SK-N-SH (cell line): Measurements from ENCODE around the gene ANKS4B.

Source experiments
- EP300 ChIP-seq, 2 experiments: IDR thresholded peaks; 2 replicates each; pipeline versions ENCODE4 v1.4.0 to v1.6.1; 2012; ENCODE audit warnings: borderline replicate concordance in 1 of 2, low read depth in 1 of 2, low read length in 1 of 2
- GABPA ChIP-seq: IDR thresholded peaks from 2 replicates; pipeline ENCODE4 v1.4.0; 2012; ENCODE audit warnings: low read depth, mild to moderate bottlenecking
- JUND ChIP-seq: IDR thresholded peaks from 2 replicates; pipeline ENCODE4 v1.4.0; 2012
- TAF1 ChIP-seq: IDR thresholded peaks from 2 replicates; pipeline ENCODE4 v1.6.1; 2012; ENCODE audit warnings: low read depth, mild to moderate bottlenecking, low read length, moderate library complexity, borderline replicate concordance
- TF ChIP-seq, protein P1 (sequence below): fragments of 200-600 bp; sonication (generic); IDR thresholded peaks from 2 replicates; pipeline ENCODE4 v1.6.1; 2017; ENCODE audit warnings: antibody characterized with exemption, mild to moderate bottlenecking, moderate library complexity

DNA sequence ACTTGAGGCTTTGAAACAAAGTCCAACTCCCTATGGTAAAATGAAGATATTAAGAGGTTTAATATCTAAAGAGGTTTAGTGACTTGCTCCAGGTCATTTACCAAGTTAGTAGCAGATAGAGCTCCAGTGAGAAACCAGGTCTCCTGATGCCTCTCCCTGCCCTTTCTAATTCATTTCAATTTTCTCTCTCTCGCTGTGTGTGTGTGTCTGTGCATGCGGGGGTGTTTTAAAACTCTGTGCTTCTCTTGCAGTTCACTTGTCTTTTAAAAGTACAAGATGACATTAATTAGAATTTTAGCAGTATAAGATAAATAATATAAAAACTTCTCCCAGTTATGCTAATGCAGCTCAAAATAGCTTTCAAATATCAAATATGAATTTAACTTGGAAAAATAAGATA is 13.9 kb upstream of the ANKS4B start:
- TF ChIP-seq EP300 (IDR thresholded peaks at IDR 0.05; ENCODE audit: borderline replicate concordance in 1 of 2, low read depth in 1 of 2, low read length in 1 of 2) (no peak), JUND (no peak), TAF1 (no peak), GABPA (no peak)
- TF ChIP-seq, protein P1, sequence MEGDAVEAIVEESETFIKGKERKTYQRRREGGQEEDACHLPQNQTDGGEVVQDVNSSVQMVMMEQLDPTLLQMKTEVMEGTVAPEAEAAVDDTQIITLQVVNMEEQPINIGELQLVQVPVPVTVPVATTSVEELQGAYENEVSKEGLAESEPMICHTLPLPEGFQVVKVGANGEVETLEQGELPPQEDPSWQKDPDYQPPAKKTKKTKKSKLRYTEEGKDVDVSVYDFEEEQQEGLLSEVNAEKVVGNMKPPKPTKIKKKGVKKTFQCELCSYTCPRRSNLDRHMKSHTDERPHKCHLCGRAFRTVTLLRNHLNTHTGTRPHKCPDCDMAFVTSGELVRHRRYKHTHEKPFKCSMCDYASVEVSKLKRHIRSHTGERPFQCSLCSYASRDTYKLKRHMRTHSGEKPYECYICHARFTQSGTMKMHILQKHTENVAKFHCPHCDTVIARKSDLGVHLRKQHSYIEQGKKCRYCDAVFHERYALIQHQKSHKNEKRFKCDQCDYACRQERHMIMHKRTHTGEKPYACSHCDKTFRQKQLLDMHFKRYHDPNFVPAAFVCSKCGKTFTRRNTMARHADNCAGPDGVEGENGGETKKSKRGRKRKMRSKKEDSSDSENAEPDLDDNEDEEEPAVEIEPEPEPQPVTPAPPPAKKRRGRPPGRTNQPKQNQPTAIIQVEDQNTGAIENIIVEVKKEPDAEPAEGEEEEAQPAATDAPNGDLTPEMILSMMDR: no peak
